Natural killer cell (primary cell): Measurements from ENCODE around the gene L3MBTL4. TPM values are rescaled to one million over a fixed set of nuclear protein-coding genes. Genes with fewer than 3 reads are reported as not detected.

Source experiments
- ATAC-seq, 3 donors: fragments of 150-1000 bp in 2 of 3; fragments of 200-7000 bp in 1 of 3; cut with Tn5 transposase; 1 replicate in 1 of 3; 2 replicates in 2 of 3; pipeline ENCODE4 v1.10.0; 2021; ENCODE audit warnings: mild to moderate bottlenecking in 2 of 3, moderate library complexity in 2 of 3
- DNase-seq, 2 donors: peaks; one replicate each; pipeline versions ENCODE4 v3.0.0 to v3.0.0-alpha.2; 2013 to 2021; ENCODE audit warnings: mixed read lengths in 1 of 2
- H3K27ac ChIP-seq: one replicate; pipeline ENCODE4 v1.5.1; 2013; ENCODE audit warnings: mild to moderate bottlenecking, low read length
- H3K27me3 ChIP-seq: one replicate; pipeline ENCODE4 v1.6.1; 2013; ENCODE audit warnings: low read length; ENCODE audit not compliant: control insufficient read depth, insufficient read depth
- H3K36me3 ChIP-seq: one replicate; pipeline ENCODE4 v1.6.1; 2013; ENCODE audit warnings: low read length; ENCODE audit not compliant: control insufficient read depth, insufficient read depth
- H3K4me1 ChIP-seq: one replicate; pipeline ENCODE4 v1.6.1; 2013; ENCODE audit warnings: low read length; ENCODE audit not compliant: control insufficient read depth, insufficient read depth
- H3K4me3 ChIP-seq: one replicate; pipeline ENCODE4 v1.5.1; 2013; ENCODE audit warnings: low read length
- H3K9me3 ChIP-seq: one replicate; pipeline ENCODE4 v1.6.1; 2013; ENCODE audit warnings: low read length; ENCODE audit not compliant: control insufficient read depth, insufficient read depth
- H3K27ac Mint-ChIP-seq, 2 donors: one replicate each; pipeline ENCODE4 v1.8.0; 2022; ENCODE audit warnings: mild to moderate bottlenecking in 2 of 2, mixed read lengths in 2 of 2, moderate library complexity in 1 of 2
- H3K27me3 Mint-ChIP-seq, 2 donors: one replicate each; pipeline ENCODE4 v1.8.0; 2022; ENCODE audit warnings: low read depth in 2 of 2, mixed read lengths in 2 of 2
- H3K36me3 Mint-ChIP-seq: one replicate; pipeline ENCODE4 v1.8.0; 2022; ENCODE audit warnings: mixed read lengths
- H3K4me1 Mint-ChIP-seq, 2 donors: one replicate each; pipeline ENCODE4 v1.8.0; 2022; ENCODE audit warnings: mixed read lengths in 2 of 2
- H3K4me3 Mint-ChIP-seq: one replicate; pipeline ENCODE4 v1.8.0; 2022; ENCODE audit warnings: mild to moderate bottlenecking, moderate library complexity, mixed read lengths
- H3K9me3 Mint-ChIP-seq, 2 donors: one replicate each; pipeline ENCODE4 v1.8.0; 2022; ENCODE audit warnings: mixed read lengths in 2 of 2
- WGBS: methylation state at CpG from one replicate; pipeline ENCODE4 v1.1.7; 2013; ENCODE audit warnings: missing lambda C conversion rate; ENCODE audit not compliant: insufficient coverage; 5-methylcytosine and 5-hydroxymethylcytosine counted together
- intact Hi-C: fragments of 100-400 bp; cut with micrococcal nuclease; formaldehyde crosslinking; loops from one replicate; pipeline ENCODE4 v1.14.2; 2022
- total RNA-seq, 4 donors: library from RNA; stranded (reverse); fragments of 120-200 nt in 1 of 4; gene quantifications; one replicate each; pipeline versions ENCODE4 v1.2.3 to v1.2.4, GENCODE V29; 2013 to 2022
- TF ChIP-seq, protein P1 (sequence below): fragments of 200-600 bp; IDR thresholded peaks from one replicate; pipeline ENCODE4 v1.8.0; 2022; ENCODE audit warnings: antibody characterized with exemption

L3MBTL4 gene
- total RNA-seq, 3 donors from 2014 or later (not counting 1 experiment from before 2014, with no cell fraction given) = 27.9 to 34.2 (median 30.0) TPM

DNA sequence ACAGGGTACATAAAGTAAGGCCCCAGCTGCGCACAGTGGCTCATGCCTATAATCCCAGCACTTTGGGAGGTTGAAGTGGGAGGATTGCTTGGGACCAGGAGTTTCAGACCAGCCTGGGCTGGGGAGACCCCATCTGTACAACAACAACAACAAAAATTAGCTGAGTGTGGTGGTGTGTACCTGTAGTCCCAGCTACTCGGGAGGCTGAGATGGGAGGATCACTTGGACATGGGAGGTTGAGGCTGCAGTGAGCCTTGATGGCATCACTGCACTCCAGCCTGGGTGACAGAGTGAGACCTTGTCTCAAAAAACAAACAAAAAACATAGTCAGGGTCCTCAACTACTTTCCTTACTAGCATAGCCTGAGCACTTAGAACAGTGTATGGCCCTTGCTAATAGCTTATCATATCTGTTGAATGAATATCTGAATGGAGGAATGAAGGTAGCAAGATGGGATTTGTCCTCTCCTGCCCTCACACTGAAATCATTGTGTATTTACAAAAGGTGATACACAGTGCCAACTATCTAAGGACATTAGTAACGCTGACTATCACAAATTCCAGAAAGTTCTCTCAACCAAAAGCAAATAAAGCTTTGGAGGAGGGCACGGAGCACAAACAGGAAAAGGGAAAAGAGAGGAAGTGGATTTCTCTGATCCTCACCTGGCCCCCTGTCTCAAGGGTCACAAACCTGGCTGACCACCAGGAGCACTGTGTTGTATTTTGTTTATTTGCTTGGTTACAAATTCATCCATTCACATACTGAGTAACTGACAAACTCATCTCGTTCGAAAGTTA lies 38.1 kb downstream of the L3MBTL4 start:
- 100% methylated on average over 2 of the region's 6 CpGs for WGBS
- intact Hi-C loops = no loop called here

DNA sequence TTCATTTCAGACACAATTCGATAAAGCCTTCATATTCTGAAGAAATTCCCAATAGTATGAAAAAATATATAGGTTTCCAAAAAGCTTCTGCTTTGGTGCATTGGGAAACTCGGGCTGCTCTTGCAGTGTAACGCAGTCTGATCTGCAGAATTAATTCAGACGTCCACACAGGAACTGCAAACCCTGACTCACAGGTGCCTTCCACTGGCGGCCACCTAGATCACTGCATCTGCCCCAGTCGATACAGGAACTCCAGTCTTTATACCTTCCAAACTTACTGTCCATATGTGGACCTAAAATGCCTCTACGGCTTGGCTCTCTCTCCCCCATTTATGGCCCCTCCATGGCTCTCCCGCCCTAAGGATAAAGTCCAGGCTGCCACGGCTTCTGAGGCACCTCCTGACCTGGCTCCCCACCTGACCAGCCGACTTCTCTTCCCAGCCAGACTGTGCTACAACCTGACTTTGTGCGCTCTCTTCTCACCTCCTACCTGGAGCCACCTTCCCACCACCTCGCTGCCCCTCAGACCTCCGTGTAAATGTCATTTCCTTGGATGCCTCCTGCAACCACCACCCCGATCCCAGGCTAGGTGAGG lies 39.7 kb downstream of the L3MBTL4 start:
- 87% methylated on average over 13 of the region's 14 CpGs for WGBS
- no peaks in the 10 kb centered on the region for H3K36me3 ChIP-seq
- Mint-ChIP-seq H3K36me3 (no peaks in the 10 kb centered on the region), H3K9me3 (peaks cover 2 to 4% of the 10 kb centered on the region in 2 donors), H3K27ac (no peak overlapping the region), H3K27me3 (no peaks in the 10 kb centered on the region), H3K4me3 (no peak overlapping the region), H3K4me1 (peaks cover 16 to 36% of the 10 kb centered on the region in 2 donors)
- ATAC-seq (no peak), DNase-seq (no peak)
- H3K4me3 ChIP-seq = no peak overlapping the region
- no peak overlapping the region for H3K27ac ChIP-seq
- H3K4me1 ChIP-seq = no peaks in the 10 kb centered on the region
- H3K9me3 ChIP-seq = peaks cover 3% of the 10 kb centered on the region
- TF ChIP-seq, protein P1, sequence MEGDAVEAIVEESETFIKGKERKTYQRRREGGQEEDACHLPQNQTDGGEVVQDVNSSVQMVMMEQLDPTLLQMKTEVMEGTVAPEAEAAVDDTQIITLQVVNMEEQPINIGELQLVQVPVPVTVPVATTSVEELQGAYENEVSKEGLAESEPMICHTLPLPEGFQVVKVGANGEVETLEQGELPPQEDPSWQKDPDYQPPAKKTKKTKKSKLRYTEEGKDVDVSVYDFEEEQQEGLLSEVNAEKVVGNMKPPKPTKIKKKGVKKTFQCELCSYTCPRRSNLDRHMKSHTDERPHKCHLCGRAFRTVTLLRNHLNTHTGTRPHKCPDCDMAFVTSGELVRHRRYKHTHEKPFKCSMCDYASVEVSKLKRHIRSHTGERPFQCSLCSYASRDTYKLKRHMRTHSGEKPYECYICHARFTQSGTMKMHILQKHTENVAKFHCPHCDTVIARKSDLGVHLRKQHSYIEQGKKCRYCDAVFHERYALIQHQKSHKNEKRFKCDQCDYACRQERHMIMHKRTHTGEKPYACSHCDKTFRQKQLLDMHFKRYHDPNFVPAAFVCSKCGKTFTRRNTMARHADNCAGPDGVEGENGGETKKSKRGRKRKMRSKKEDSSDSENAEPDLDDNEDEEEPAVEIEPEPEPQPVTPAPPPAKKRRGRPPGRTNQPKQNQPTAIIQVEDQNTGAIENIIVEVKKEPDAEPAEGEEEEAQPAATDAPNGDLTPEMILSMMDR = no peak
- intact Hi-C loops = no loop called here
- no peaks in the 10 kb centered on the region for H3K27me3 ChIP-seq

More for the DNA sequence above, 38.1 kb downstream of the L3MBTL4 start:
- DNase-seq = no peak
- Histone ChIP-seq H3K4me1 (no peaks in the 10 kb centered on the region), H3K27me3 (no peaks in the 10 kb centered on the region), H3K36me3 (no peaks in the 10 kb centered on the region), H3K27ac (no peak overlapping the region), H3K9me3 (no peaks in the 10 kb centered on the region), H3K4me3 (no peak overlapping the region)
- peaks cover 1% of the 10 kb centered on the region for H3K36me3 Mint-ChIP-seq
- TF ChIP-seq, protein P1 = no peak
- no peak overlapping the region for H3K4me3 Mint-ChIP-seq
- ATAC-seq = no peak
- peaks cover 16 to 36% of the 10 kb centered on the region in 2 donors for H3K4me1 Mint-ChIP-seq
- H3K9me3 Mint-ChIP-seq = peaks cover 5 to 8% of the 10 kb centered on the region in 2 donors
- H3K27ac Mint-ChIP-seq = peak overlapping the region in 1 of 2 donors; percentile 21
- no peaks in the 10 kb centered on the region for H3K27me3 Mint-ChIP-seq

DNA sequence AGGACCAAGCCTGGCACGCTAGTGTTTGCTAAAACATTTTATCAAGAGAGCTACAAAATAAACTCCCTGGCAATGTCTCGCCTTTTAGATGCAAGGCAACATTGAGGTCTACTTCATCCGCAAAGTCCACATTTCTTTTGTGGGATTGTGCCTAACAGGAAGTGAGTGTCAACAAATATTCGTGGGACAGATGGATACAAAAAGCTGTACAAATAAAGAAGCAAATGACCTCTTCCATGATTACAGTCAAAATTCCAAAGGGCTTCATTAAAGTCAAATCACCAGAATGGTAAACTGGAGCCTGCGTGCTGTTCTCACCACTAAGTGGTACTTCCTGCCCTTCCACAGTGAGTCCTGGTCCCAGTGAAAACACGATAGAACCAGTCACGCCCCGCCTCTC lies 40.4 kb downstream of the L3MBTL4 start:
- no peak overlapping the region for H3K27ac ChIP-seq
- no peak overlapping the region for H3K4me3 ChIP-seq
- ATAC-seq (no peak), DNase-seq (no peak)
- intact Hi-C loops = no loop called here
- H3K9me3 ChIP-seq = peaks cover 3% of the 10 kb centered on the region
- no peaks in the 10 kb centered on the region for H3K36me3 ChIP-seq
- peak overlapping the region in 1 of 2 donors; percentile 17 for H3K27ac Mint-ChIP-seq
- no peaks in the 10 kb centered on the region for H3K27me3 ChIP-seq
- 82% methylated on average over 8 of the region's 8 CpGs for WGBS
- H3K4me3 Mint-ChIP-seq = no peak overlapping the region
- H3K4me1 Mint-ChIP-seq = peaks cover 16 to 39% of the 10 kb centered on the region in 2 donors
- H3K9me3 Mint-ChIP-seq = peaks cover 0 to 2% of the 10 kb centered on the region in 2 donors
- H3K36me3 Mint-ChIP-seq = no peaks in the 10 kb centered on the region
- H3K4me1 ChIP-seq = no peaks in the 10 kb centered on the region
- H3K27me3 Mint-ChIP-seq = no peaks in the 10 kb centered on the region
- TF ChIP-seq, protein P1 = no peak
